A673 (cell line): Measurements from ENCODE around the gene SNED1.

ENCODE experiments used
- EZH2 ChIP-seq: fragments of 200-600 bp; sonication (generic); IDR thresholded peaks from 2 replicates; pipeline ENCODE4 v1.6.1; 2017; ENCODE audit warnings: borderline replicate concordance, low read depth, mild to moderate bottlenecking, mixed read lengths, antibody characterized with exemption, low read length; ENCODE audit not compliant: poor library complexity, severe bottlenecking
- TF ChIP-seq, protein P1 (sequence below): fragments of 300-800, 200-600 bp; sonication (generic); conservative IDR thresholded peaks from 2 replicates; pipeline ENCODE4 v1.5.1; 2017; ENCODE audit warnings: low read depth, mild to moderate bottlenecking, antibody characterized with exemption, low read length, moderate library complexity, mixed read lengths

DNA sequence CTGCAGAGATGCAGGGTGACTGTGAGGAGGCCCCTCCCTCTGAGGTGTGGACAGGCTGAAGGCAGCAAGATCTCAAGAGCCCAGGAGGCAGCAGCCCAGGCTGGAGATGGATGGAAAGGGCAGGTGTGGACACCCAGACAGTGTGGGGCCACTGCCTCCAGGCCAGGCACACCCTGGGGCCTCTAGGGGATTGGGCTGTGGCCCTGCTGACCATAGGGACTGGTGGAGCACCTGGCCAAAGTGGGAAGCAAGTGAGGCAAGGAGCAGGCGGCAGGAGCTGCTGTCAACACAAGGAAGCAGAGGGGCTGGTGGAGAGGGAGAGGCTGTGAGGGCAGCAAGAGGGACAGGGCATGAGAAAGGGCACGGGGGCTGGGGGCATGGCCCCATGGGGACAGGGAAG, 10.8 kb downstream of the SNED1 start:
- TF ChIP-seq, protein P1, sequence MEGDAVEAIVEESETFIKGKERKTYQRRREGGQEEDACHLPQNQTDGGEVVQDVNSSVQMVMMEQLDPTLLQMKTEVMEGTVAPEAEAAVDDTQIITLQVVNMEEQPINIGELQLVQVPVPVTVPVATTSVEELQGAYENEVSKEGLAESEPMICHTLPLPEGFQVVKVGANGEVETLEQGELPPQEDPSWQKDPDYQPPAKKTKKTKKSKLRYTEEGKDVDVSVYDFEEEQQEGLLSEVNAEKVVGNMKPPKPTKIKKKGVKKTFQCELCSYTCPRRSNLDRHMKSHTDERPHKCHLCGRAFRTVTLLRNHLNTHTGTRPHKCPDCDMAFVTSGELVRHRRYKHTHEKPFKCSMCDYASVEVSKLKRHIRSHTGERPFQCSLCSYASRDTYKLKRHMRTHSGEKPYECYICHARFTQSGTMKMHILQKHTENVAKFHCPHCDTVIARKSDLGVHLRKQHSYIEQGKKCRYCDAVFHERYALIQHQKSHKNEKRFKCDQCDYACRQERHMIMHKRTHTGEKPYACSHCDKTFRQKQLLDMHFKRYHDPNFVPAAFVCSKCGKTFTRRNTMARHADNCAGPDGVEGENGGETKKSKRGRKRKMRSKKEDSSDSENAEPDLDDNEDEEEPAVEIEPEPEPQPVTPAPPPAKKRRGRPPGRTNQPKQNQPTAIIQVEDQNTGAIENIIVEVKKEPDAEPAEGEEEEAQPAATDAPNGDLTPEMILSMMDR: no peak
- no peak for TF ChIP-seq EZH2
